NCI-H1930 (cell line): ENCODE measurements around the gene HOTAIR.
A peak's percentile ranks its signal among the peaks of the same experiment; 100 is the strongest.

Experiments used
- DNase-seq, 2 experiments: peaks; one replicate each; lab custom pipeline; 2025; lab: John Stamatoyannopoulos, UW

The HOTAIR gene

DNA sequence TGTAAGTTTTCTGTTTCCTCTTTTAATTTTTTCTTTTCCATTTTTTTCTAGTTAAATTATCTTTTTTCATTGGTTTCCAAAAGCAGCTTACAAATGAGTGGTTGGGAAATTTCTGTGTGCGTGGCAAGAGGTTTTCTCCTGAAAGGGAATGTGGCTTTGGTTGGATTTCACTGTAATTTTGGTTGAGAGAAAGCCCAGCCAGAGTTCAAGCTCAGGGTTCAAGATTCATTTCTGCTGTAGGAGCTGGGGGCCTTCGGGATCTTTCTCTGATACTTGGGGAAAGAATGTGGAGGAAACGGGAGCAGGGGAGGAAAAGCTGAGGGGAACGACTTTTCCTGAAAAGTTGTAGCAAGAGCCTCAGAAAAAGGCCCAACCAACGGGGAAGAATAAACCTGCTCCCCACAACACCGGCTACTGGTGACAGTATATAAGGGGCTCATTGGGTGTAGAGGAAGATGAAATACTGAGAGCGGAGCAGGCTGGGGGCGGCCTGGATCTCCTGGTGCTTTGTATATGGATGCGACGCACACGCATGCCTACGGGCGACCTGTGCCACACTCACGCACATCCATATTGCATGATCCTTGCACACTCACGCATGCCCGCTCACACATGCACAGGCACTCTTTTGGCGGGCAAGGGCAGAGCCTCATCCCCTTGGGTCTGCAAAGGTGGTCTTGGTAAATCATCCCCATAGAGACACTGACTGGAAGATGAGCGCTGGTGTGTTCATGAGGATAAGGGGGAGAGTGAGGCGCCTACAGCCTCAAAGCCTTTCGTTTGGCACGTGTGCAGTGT is 12.1 kb upstream of the HOTAIR start:
- DNase-seq = no peak

DNA sequence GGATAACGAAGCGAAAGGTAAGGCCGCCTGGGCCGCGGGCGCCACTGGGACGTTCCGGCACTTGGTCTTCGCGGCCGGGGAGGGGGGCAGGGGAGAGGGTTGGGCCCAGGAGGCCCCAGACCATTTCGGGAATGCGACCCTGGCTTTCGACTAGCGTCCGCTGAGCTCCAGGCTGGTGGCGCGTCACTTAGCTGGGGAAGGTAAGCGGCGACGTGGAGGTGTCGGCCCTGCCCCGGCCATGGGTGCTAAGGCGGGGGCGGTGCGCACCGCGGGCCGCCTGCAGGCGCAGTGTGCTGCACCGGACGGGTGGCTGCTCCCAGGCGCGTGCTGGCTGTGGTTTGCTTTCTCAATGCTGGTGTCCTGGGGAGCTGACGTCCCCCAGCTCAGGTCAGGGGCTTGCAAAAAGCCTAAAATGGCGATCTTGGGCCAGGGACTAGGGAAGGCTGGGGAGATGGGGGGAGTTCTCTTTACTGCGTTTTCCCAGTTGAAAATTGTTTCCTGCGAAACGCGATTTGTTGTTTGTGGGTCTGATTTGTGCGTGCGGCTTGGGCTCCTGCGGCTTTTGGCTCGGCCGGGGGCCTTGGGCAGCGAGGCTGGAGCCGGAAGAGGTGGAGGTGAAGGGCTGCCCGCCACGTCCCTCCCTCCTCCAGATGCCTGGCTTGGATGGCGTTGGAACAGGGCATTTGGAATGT is 11.4 kb upstream of the HOTAIR start:
- DNase-seq = no peak

- DNase-seq = no peak
These were observed 10.9 kb upstream of the HOTAIR start for GRCh38 chr12:53985692-53985993.

GRCh38 chr12:53984901-53985691 is 10.3 kb upstream of the HOTAIR start, which contains the start of gene HOXC10:
HOXC10 (plus strand) TSS chr12:53985146; CDS start chr12:53985260, 114 bp downstream.
- DNase-seq = peak; percentile 78 to 93

- DNase-seq = no peak
These were observed 9.3 kb upstream of the HOTAIR start for GRCh38 chr12:53983950-53984572.

GRCh38 chr12:53983568-53983949 is 8.8 kb upstream of the HOTAIR start:
- no peak for DNase-seq

DNA sequence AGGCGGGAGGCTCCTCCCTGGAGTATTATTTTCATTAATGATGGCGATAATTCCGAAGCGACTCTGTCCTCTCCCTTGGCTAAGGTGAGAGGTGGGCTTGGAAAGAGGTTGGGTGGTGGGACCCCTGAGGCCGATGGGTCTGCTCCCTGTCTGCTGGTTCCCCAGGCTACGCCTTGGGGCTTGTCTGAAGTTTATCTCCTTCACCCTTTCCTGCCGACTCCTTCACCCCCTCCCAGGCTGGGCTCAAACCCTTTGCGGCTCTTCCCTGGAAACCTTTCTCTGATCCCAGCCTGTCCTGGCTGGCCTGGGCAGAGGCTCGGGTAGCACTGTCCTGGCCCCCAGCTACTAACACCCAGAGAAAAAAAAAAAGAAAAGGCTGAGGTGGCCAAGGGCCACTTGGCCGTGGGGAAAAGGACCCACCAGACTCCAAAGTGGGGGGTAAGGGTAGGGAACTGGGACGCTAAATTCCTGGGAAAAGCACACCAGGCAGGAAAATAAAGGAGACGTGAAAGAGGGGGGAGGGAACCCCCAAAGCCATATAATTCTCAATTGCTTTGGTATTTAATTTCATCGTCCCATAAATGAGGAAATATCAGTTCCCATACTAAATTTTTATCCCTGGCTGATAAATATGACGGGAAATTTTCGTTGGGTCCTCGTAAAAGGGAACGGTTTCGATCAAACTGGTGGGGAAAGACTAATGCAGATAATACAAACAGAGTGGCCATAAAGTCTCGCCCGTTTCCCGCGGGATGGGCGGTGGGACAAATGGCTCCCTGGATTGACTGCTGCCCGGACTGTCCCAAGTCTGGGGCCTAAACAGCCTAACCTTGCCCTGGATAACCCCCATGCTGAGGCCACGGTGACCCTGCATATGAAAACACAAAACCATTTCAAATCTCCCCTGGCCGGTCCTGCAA is 8.2 kb upstream of the HOTAIR start:
- DNase-seq = no peak

- DNase-seq = no peak
These were observed 7.1 kb upstream of the HOTAIR start for GRCh38 chr12:53981634-53982565.

DNA sequence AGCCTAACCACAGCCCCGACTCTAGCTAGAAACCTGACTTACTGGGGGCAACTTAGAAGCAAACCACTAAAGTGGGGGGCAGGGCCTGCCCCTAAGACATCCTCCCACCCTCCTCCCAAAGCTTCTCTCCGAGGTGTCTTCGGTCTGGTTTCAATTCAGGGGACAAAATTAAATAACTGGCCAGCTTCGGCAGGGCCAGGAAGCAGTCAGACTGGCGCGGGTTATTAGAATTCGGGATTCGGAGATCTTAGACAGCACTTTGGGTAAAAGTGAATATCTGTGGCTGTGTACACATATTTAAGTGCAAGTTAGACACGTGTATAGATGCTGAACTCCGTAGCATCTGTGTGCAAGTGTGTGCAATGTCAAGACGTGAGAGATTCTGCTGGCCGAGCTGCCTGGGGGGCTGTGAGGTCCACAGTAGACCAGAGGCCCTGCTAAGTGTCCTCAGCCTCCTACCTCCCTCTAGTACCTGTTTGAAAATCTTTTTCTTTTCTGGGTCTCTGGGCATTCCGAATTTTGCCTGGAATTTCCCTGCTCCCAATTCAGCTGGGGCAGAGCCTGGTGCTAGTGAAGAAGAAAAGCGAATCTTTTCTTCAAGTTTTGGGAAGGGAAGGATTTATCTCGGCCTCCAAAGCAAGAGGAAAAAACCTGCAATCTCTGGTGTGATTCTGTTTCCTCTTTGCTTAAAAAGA is 6.2 kb upstream of the HOTAIR start:
- DNase-seq = no peak

DNA sequence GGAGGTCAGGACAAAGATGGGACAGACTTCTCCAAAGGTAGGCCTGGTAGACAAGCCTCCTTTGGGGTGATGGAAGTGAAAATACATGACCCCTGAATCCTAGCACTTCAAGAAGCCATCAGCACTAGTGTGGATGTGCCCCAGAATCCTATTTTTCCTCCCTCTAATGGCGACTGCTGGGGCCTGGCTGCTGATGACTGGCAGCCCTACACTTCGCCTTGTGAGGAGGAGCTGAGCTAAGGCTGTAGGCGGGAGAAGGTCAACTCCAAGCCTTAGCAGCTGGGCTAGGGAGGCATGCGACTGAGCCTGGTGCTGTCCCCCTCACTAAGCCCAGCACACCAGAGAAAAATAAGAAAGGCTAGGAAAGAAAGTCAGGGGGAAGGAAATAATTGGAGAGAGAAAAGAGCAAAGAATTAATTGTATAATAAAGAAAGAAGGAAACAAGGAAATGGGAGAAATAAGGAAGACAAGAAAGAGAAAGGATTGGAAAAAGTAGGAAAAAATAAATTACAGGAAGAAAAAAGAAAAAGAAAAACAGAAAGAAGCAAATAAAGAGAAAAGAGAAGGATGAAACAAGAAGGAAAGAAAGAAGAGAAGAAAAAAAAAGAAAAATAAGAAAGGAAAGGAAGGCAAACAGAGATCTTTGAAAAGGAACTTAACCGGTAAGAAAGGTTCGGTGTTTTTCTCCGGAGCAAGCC is 5.5 kb upstream of the HOTAIR start:
- DNase-seq = no peak

DNA sequence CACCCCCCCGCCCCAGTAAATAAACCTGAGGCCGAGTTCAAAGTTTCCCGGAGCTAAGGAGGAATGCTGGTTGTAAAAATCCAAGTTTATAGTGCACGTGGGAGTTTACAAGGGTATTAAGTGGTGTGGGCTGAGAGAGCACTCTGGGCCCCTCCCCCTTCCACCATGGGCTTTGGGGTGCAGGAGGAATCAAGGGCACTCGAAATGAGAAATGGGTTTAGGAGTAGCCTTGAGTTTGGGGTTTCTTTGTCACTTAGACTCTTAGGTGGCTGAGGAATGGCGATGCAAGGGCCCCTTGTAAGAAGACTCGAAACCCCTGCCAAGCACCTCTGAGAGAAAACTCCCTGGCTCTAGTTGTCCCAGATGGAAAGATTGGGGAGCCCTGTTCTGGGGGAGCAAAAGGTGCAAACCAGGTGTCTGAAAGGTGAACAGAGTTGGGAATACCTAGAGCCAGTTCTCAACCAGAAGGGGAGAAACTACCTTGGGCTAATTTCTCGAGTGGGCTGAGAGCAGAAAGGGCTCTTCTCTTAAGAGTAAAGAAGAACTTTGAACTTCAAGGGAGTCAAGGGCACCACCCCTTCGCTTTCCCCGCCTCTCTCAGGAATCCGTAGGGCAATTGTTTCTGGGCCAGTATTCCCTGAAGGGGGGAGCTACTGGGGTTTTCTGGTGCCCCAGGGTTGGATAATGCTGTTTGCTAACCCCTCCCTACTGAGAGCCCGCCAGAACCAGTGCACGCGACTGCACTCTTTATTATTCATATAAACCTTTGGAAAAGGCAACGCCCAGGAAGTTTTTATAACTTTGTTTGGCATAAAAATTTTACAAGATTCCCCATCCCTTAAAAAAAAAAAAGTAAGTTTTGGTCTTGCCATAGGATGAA is 4.0 kb upstream of the HOTAIR start:
- DNase-seq = no peak

GRCh38 chr12:53977596-53978445 is 3.1 kb upstream of the HOTAIR start:
- DNase-seq = no peak

DNA sequence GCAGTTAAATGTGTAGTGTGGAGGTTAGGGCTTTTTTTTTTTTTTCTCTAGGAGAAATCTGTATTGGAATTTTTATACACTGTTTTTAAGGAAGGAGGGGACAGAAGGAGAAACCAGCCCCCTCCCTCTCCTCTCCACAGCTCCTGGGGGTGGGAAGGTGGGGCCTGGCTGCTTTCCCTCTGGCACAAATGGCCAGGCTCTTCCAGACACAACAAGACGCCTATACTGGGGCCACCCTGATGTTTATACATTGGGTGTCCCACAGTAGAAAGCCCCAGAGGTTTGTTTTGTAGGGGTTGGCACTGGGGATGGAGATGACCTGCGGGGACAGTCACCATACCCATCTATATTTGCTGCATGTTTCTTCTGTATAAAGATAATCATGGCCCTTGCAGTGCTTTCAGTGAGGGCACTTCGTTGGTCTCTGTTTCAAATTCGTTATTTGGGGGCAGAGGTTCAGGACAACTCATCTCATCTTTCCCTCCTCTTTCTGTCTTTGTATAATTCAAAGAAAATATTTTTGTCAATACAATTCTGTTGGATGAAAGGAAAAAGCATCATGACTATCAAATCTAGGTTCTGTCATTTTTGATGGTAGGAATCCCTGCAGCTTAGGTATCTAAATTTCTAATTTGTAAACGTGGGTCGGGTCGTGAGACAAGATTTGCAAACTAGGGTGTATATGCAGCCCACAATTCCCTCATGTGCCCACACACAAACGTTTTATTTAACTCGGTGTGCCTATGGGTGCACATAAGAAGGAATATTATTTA is 2.3 kb upstream of the HOTAIR start:
- no peak for DNase-seq

DNA sequence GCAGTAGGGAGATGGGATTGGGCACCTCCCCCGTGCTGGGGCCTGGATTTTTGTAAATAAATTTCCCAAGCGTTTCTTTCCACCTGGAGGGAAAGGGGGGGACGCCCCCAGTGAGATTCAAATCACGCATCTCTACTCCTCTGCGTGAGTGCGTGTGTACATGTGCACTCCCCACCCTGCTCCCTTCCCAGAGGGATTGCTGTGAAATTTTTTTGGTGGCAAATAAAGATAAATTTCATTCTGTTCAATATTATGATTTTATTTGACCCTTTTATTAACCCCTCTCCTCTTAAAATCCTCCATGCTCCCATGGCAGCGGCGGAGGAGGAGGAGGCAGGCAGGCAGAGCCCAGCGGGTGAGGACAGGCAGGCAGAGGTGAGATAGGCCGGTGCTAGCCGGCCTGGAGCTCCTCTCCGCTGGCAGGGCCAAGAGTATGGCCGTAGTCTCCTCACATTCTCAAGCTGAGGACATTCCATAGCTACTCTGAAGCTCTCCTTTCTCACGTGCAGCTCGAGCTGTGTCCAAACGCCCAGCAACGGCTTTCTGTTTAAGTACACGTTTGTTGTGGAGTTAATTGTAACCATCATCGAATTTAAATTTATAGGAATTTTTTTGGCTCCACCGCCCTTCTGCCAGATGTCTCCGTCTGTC is 1.5 kb upstream of the HOTAIR start:
- no peak for DNase-seq

GRCh38 chr12:53975479-53976152 is 862 bp upstream of the HOTAIR start:
- DNase-seq = no peak
